ENCODE measurements around the gene SH3YL1.

Gene SH3YL1

DNA sequence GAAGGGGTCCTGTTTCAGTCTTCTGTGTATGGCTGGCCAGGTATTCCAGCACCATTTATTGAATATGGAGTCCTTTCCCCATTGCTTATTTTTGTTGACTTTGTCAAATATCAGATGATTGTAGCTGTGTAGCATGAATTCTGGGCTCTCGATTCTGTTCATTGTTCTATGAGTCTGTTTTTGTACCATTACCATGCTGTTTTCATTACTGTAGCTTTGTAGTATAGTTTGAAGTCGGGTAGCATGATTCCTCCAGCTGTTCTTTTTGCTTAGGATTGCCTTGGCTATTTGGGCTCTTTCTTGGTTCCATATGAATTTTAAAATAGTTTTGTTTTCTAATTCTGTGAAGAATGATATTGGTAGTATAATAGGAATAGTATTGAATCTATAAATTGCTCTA is 6.0 kb downstream of the SH3YL1 start:
- DNase-seq, result no peak

DNA sequence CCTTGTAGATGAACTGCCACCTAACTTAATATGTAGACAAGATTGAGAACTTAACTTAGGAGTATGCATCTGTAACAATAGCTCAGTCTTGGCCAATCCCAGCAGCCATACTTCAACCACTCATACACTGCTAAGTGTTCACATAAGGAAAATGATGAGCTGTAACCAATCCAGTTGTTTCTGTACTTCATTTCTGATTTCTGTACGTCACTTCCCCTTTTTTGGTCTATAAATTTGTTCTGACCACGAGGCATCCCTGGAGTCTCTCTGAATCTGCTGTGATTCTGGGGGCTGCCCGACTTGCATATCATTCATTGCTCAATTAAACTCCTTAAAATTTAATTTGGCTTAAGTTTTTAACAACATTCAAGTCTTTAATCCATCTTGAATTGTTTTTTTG is 6.4 kb downstream of the SH3YL1 start:
- DNase-seq, result no peak

DNA sequence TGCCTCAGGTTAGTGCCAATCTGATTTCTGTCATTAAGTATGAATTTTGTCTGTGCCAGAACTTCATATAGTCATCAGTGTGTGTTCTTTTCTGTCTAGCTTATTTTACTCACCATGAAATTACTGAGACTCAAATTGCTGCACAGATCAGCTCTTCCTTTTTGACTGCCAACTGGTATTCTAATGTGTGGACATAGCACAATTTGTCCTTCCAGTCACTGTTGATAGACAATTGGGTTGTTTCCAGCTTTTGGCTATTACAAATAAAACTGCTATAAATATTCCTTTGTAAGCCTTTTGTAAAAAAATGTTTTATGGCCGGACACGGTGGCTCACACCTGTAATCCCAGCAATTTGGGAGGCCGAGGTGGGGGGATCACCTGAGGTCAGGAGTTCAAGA is 7.7 kb downstream of the SH3YL1 start:
- DNase-seq, result no peak

DNA sequence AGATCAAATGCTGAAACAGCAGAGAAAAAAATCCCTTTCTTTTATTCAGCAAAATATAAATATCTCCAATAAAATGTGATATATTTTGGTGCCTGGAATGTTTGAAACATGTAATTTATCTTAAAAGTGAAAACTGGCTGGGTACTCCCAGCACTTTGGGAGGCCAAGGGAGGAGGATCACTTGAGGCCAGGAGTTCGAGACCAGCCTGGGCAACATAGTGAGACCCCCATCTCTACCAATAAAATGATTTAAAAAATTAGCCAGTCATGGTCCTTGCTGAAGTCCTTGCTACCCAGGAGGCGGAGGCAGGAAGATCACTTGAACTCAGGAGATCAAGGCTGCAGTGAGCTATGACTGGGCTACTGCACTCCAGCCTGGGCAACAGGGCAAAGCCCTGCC is 8.6 kb downstream of the SH3YL1 start:
- DNase-seq, result no peak

DNA sequence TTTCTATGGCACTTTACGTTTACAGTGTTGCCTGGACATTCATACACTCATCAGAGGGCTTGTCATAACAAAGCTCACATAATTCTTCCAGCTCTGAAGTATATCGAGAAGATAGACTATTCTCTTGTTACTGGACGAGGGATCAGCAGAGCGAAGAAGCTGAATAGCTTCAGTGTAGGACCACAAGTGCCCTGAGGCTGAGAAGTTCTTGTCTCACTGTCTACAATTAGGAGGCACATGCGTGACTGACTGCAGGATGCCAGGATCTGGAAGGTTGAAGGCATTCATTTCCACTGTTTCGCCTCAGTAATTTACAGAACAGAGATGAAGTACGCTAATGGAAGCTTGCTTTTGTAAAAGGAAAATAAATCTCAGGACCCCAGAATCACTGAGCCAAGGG is 9.6 kb downstream of the SH3YL1 start:
- no peak for DNase-seq

DNA sequence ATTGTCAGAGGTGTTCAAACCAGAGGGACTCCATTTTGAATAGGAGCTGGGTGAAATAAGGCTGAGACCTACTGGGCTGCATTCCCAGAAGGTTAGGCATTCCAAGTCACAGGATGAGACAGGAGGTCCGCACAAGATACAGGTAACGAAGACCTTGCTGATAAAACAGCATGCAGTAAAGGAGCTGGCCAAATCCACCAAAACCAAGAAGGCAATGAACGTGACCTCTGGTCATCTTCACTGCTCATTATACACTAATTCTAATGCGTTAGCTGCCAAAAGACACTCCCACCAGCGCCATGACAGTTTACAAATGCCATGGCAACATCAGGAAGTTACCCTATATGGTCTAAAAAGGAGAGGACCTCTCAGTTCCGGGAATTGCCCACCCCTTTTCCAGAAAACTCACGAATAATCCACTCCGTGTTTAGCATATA is 10.6 kb downstream of the SH3YL1 start:
- no peak for DNase-seq

DNA sequence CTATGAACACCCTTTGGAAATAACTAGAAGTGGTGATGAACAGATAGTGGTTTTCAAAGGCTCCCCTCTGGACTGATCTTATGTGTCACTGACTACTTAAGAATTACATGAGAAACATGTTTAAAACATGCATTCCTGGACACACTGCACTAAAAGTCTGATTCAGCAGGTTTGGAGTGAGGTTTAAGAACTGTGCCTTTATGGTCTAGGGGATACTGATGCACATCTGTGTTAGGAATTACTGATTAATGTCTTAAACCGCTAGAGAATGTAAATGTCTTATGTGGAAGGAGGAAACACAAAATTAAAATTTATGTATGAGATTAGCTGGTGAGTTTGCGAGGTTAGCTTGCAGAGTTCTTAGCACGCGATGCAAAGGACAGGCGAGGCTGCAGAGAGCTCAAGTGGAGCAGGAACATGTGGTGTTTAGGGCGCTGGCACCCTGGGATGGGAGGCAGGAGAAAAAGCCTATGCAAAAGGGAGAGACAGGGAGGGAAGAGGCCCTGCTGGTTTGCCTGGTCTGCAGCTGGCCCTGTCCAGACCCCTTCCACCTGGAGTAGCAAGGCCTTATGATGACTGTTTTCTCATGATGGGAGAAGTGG is 11.7 kb downstream of the SH3YL1 start:
- no peak for DNase-seq

DNA sequence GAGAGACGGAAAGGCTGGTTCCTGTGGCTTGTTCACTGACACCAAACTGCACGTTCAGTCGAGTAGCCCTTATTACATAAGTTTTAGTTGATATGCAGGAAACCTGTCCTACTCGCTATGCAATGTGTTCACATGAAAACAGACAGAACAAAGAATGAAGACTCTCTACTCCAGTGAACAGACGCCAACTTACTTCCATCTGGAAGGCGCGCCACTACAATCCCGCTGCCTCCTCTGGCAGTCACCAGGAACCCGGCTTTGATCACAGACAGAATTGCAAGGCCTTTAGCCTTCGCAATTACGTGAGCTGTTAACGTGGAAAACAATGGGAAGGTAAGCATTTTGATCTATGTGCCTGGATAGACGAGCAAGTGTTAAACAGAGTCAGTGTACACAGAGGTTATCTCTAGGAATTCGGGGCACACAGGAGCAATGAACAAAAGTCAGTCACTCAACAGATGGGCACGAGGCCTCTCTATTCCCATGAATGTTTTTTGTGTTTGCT is 14.2 kb downstream of the SH3YL1 start:
- no peak for DNase-seq

DNA sequence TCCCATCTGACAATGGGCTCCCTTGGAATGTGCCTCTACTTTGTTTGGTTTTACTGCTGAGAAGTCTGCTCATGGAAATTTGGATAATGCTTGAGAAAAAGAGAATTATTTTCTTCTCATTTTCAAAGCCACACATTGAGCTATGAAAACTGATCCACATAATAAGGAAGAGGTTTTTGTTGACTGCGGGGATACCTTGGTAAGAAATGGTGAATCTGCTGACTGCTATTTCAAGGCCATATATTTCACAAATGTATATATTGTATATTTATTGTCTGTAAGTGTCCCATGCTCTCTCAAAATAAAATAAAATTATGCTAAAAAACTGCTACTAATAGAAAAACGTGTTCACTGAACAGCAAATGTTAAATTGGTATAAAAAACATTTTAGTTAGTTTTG is 15.1 kb downstream of the SH3YL1 start:
- no peak for DNase-seq

DNA sequence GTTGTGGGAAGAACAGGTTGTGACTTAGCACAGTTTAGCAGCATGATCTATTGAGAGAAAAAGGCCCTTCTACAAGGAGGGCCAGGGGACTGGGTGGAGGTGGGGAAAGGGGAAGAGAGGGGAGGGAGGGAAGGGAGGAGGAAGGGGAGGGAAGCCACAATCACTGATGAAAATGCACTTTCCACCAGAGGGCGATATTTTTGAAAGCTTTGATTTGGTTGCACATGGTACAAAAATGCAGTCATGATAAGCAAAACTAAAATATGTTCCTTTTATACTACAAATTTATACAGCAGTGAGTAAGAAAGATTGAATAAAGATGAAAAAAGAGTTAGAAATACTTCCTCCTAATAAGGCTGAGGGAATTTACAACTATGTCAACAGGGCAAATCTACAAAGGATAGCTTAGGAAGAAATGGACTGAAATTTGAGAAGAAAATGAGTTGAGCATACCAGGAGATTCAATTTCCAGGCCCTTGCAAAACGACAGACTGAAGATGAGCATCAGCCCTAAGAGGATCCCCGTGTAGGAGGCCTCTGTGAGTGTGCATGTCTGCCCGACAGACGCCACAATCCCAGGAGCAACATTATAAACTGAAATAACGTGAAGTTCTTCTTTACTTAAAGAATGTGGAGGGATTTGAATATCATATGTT is 17.2 kb downstream of the SH3YL1 start:
- DNase-seq, result peak in 1 of 2 donors; percentile 35

DNA sequence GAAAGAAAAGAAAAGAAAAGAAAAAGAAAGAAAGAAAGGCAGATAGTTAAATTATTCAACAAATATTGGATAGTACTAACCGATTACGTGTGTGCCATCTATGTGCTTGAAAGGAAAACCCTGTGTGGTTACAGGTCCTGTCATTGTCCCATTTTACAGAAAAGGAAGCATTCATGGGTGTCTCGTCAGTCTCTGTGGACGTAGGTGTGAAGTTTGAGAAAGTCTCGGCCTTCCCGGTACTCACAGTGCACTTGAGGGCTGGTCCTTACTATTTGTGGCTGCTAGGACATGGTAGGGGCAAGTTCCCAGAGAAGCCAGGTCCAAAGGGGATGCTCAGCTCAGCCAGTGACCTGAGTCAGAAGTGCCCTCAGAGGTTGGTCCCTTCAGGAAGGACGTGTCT is 19.3 kb downstream of the SH3YL1 start:
- DNase-seq, result no peak

DNA sequence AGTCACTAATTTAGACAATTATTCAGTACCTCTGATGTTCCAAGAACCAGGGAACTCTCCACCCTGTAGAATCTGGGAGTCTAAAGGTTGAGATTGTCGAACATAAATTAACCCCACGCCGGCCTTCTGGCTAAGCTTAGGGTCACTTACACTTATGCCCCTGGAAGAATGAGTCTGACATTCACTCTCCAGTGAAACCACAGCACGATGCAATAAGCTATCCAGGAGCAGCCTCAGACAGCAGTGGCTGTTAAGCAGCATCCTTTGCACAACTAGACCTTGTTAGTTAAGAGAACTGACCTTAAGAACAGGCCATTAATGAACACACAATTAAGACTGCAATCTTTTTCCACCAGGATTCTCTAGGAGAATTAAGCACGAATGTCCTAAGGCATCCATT is 25.0 kb downstream of the SH3YL1 start:
- DNase-seq, result no peak

DNA sequence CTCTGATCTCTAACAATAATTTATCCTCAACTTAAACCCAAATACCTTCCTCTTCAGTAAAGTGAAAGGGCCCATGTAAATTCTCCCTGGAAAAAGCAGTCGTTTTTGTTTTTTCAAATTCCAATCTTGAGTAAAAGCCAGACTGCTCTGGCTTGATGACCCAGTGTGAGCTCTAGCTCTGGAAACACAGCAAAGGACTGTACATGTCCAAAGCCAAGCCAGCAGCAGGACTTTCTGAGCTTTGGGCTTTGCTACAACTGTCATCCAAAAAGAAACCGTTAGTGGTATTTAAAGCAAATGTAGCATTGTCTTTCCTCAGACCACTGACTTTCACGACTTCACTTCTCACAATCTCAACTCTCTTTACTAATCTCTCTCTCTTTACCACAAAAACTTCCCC is 25.4 kb downstream of the SH3YL1 start:
- DNase-seq, result peak in 1 of 2 donors; percentile 34

DNA sequence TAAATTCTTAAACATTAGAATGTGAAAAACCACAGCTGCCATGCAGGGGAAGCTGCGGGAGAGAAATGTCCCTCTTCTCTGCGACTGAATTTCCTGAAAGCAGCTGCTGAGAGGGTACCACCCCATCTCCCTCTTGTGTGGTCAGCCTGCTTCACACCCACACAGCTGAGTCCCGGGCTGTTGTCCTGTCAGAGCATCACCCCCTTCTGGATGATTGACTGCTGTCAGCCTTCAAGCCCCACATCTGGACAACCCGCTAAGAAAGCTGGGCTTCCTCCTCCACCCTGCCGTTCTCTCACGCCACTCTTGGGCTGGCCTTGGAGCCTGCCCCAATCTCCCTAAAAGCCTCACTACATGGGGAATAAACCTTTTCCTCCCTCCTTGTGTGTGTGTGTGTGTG is 26.0 kb downstream of the SH3YL1 start:
- peak in 1 of 2 donors; percentile 47 for DNase-seq

DNA sequence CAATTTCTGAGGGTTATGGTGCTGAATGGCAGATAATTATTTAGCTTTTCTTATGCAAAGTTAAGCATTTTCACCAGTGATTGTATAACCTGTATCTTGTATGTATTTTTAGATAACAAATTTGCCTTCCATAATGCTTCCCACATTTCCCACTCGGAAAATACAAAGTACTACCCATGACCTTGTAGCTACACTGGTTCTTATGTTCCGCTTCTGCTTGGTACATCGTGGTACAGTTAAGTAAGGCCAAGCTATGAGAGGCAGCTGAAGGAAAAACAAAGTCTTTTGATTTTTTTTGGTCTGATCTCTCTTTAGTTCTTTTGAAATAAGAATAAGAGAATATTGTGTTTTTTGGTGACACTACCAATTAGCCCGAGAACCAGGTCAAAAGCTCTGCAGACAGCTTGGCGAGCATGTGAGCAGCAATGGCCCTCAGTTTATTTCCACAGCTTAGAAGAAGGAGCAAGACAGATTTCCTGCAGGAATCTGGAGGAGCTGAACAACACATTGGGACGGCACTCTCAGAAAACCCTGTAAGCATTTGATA is 26.8 kb downstream of the SH3YL1 start:
- no peak for DNase-seq

DNA sequence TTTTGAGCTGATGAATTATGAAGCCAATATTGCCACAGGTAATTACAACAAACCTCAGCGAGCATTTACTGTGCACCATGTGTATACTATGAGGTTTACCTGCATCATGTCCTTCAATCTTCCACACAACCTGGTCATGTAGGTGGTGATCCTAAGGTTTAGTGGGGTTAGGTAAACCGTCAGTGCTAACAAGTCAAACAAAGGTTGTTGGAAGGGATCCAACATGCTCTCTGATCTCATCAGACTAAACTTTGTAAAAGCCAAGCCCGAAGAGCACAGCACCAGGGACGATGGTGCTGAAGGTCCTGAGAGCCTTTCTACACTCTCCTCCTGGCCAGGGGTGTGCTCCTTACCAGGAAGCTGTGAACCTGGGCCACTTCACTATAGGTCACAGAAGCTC is 29.4 kb downstream of the SH3YL1 start:
- DNase-seq, result no peak

DNA sequence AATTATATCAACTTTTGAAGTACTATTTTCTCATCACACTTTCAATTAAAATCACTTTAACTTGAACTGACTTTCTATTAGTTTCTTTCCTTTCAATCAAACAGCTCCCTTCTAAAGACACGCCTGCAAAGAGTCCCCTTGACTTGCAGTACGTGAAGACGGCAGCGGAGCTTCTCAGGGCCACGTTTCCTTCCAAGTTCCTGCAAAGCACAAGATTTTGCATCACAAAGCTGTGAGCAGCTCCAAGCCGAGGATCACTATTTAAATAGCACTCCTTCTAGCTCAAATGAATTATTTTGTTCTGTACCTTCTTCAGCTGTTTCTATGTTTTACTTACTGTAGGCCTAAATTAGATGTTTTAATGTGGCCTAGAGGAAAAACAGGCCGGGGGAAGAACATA is 30.8 kb downstream of the SH3YL1 start:
- DNase-seq, result no peak

DNA sequence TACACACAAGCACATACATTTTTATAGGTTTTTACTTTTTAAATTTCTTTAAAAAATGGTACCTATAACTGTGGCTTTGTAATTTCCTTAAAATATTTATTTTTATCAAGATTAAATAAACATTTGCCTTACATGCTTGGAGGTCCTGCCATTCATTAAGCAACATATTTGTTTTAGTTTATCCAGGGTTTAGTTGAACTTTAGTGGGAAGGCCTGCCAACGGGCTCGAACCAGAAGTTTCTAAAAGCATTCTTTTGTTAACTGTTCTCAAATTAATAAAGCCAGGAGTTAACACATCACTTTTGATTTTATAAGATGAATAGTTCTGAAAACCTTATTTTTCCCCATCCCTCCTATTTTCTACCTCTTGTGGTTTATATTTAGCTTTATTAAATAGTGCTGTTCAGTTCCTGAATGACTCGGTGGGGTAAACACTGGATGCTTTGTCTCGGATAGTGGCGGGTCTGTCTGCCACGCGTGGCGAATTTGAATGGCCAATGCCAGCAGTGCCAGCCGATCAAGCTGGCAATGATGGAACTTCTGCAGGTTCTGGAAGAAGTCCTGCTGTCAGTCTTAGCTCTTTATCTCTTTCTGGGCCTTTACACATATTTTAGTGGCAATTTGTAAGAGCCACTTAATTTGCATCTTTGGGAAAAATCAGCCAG is 32.2 kb downstream of the SH3YL1 start:
- DNase-seq, result peak; percentile 72 to 80

DNA sequence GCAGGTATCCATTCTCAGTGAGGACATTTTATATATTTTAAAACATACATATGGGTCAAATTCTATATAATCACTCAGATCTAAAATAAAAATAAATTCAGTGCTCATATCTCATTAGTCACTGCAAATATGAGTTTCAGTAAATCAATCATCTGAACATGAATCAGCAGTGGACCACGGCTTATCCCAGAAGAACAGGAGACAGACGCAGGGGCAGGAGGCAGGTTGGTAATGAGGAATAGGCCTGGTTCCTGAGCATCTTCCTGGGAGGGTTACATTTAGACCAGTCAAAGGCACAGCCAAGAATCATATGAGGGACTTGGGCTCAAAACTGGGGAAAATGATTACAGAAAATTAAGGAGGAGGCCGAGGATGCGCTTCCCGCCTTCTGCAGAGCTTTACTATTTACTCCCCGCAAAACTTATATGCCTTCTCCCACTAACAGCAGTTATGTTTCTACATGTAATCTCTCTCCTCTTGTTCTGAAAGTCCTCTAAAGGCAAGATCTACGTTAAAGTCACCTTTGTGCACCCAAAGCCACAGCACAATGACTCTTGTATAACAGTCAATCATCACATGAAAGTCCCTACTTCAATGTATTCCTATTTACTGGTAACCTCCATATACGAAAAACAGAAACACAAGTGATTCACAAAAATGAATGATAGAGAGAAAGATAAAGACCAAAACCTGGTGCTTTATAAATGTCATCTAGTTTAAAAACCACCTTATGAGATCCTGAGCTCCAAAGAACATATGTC is 35.1 kb downstream of the SH3YL1 start:
- no peak for DNase-seq

DNA sequence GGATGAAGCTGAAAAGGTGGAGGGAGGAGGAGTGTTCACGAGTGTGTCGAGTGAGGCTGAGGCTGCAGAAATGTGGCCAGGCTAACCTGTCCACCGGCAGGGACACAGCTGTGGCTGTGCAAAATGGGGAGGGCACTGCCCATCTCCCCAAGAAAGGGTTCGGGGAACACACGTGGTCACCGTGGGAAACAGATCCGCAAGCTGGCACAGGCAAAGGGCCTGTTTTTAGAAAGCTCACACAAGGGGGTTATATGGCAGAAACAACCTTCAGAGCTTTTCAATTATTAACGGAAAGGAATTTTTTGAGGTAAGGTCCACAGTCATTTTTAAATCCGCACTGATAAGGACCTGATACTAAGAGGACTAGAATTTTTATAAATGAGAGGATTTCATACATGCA is 35.7 kb downstream of the SH3YL1 start:
- no peak for DNase-seq

DNA sequence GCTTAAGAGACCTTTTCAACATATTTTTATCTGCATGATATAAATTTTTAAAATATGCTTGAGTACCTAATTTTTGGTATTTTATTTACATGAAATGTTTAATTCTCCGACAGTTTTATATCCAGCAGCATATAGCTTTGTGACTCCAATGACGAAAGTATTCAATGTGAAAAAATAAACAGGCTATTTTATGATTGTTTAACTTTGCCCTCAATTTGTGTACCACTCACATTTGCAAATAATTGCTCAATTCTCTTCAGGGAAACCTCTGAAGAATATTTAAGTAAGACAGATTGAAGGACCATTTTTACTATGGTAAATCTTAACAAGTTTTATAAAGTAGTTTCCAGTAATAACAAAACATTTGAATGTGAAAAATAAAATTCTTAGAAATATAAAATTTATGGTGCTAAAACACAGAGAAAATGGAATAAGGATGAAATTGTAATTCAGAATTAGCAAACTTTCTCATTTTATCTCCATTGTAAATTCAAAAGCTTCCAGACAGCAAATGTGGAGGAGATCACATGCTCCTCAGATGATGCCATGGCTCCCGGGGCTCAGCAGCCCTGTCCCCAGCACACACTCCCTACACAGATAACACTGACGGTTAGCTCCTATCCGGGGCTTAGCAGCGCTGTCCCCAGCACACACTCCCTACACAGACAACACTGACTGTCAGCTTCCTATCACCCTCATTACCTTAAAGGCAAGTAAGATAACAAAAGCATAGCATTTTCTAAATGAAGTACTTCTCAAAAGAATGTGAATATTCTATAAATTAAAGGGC is 39.7 kb downstream of the SH3YL1 start:
- peak in 1 of 2 donors; percentile 13 for DNase-seq

DNA sequence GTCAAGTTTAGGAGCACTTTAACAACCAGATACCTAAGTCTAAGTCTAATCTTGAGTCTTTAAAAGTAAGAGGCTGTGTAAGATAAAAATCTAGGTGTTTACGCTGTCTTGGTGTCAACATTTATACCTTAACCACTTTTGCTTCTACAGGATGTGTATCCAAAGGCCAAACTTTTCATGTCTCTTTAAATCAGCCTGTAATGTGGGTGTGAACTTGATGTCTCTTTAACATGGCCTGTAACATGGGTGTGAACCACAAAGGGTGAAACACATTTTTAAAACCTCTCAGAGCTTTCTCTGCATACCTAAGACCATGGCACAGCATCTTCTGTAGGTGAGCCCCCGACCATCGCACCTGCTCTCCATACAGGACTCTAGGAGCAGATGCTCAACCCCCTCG is 40.4 kb downstream of the SH3YL1 start:
- no peak for DNase-seq

All from hippocampal formation (tissue), 2 donors.